ENCODE data around the gene ATP6V0D1.

ATP6V0D1 gene

DNA sequence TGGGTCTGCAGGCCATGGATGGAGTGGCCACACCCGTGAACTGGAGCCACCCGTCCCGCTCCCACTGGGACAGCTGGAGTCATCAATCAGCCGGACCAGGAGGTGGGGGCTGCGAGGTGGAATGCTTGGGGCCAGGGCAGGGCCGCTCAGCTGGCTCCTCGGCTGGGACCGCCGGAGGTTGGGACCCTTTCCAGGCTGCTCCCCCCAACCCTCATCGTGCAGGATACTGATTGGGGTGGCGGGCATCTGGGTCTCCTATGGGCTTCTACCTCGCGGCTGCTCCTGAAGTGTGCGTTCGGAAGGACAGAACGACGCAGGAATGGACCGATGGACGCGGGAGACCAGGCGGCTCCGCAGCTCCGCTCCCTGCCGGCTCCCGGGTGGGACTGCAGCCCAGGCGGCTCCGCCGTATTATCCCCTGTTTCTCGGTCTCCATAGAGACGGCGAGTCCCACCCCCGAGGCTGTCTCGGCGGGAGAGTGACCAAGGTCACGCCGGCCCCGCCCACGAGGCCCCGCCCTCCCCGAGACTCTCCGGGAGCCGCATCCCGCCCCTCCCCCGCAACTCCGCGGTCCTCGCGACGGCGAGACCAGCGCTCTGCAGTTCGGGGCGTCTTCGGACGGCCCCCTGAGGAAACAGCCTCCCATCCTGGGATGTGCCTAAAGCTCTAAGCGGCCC lies 87.7 kb downstream of the ATP6V0D1 start, which contains the start of gene TPPP3:
Gene TPPP3, minus strand, starts transcription at position 388 of the 677 bp plus-strand sequence. CDS start 2,387 bp downstream, outside the sequence.
- peak; percentile 90 for DNase-seq (ENCODE audit: low spot score)

DNA sequence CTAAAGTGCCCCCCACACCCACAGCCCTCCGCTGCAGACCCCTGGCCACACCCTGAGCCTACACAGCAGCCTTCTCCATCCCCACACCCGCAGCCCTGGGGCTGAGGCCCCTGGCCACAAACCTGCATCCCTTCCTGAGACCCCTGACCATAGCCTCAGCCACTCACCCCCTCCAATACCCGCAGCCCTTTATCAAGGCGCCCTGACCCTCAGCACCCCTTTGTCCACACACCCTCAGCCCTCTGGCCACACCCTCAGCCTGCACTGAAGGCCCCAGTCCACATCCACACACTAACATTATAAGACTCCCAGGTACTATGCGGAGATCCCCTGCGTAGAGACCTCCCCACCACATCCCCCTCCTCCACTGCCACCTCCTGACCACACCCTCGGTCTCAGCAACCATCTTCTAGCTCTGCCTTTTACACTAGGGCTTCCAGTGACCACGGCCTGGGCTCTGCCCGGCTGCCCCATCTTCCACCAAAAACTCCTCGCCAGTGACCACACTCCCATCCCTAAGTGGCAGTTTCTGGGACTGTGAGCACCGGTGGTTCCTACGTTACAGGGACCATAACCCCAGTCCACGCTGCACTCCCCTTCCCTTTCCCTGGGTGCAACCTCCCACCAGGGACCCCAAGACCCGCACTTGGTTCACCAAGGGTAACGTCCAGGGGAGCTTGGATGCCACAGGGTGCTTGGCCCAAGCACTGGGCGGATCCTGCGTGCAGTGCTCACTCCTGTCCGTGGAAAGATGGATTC lies 88.5 kb downstream of the ATP6V0D1 start:
- no peak for DNase-seq (ENCODE audit: low spot score)

DNA sequence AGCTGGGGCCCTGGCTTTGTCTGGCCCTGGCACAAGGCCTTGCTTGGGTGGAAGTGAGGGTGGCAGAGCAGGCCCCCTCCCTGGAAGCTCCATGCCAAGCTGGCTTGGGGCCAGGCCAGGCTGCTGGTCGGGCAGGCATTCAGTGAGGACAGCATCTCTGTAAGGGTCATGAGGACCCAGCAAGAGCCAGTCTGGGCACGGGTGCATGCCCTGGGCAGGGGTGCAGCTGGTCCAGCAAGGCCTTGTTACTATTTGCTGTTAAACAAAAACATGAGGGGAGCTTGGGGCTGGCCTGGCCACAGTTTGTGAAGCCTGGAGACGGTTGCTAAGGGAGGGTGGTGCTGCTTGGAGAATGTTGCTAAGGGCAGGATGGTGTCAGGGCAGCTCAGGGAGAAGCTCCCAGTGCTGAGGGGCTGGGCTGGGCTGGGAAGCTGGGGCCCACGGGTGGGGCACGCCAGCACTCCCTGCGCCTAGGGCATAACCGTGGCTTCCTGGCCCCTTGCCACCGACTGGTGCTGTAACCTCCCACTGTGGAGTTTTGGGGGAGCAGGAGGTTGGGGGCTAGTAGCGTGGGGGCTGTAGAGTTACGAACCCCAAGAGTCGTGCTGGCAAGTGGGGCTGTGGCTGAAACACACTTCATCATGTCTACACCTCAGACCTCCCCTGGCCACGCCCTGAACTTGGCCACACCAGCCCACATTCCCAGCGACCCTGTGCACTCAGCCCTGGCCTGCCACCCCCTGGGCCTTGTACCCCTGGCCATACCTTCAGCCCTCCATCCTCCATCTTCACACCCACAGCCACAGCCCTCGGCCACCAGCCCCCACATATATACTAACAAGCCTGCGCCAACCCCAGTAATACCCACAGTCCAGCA lies 89.3 kb downstream of the ATP6V0D1 start:
- no peak for DNase-seq (ENCODE audit: low spot score)

DNA sequence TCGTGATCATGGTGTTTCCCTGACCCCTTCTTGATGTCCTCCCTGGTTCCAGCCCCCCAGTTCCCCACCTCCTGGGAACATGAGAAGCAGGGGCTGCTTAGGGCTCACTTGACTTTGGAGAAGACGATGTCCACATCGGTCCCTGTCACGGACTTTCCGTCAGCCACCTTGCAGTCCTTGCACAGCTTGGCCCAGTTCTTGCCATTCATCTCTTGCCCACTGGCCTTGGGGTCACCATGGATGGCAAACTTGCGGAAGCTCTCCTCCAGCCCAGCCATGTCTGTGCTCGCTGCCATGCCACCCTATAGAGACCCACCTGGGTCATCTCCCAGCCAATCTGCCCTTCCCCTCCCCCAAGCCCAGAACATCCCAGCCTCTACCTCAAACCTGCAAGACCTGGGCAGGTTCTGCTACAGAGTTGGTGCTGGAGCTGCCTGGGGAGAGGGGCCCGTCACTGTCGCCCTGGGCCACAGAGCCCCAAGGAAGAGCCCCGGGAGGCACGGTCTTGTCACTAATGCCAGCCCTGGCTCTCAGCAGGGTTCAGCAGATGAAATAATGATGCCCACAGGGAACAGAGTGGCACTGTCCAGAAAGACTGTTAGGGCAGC lies 90.0 kb downstream of the ATP6V0D1 start:
- DNase-seq (ENCODE audit: low spot score), result no peak

DNA sequence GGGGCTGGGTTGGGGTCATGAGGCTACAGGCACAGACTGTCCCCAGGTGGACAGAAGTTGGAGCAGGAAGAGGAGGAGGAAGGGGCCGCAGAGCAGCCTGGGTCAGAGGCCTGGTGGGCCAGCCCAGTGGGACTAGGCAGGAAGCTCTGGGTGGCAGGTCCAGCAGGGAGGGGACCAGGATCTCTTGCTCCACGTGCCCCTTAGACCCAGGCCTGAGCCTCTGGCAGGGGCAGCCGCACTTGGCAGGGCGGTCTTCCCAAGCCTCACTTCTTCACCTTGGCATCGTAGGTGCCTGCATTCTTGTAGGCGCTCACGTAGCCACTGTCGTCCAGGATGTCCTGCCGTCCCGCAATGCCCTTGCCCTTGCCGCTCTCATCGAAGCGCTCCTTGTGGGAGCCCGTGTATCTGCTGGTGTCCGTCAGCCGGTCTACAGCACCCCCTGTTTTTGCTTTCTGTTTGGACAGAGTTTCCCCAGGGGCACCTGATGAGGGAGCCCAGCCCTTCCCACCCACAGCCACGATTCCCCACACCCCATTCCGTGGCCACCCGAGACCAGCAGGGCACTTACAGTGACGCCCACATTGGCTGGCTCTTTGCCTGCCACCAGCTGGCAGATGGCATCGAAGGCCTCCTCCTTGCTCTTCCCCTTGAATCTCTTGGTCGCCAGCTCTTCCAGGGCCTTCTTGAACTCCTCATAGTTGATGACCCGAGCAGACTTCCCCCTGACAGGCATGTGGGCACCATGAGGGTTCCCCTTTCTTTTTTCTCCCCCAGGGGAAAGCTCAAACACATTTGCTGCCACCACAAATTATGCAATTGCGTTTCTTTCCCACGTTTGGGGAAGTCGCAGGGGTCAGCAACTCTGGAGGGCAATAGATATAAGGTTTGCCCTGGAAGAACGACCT lies 90.8 kb downstream of the ATP6V0D1 start:
- DNase-seq (ENCODE audit: low spot score), result no peak

DNA sequence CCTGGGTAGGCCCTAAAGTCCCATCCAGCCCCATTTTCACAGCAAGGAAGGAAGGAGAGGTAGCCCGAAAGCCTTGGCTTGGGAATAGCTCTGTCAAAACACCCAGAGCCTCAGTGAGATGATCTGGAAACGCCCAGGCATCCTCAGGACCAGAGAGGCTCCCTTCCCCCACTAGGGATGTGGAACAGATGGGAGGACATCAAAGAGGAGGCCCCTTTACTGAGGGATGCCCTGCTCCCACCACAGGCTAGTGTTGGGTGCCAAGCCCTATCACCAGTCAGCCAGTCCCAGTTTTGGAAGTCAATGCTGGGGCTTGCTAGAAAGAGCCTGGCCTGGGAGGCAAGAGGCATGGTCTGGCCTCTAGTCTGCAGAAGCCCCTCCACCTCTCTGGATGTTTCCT lies 92.4 kb downstream of the ATP6V0D1 start:
- DNase-seq (ENCODE audit: low spot score), result no peak

DNA sequence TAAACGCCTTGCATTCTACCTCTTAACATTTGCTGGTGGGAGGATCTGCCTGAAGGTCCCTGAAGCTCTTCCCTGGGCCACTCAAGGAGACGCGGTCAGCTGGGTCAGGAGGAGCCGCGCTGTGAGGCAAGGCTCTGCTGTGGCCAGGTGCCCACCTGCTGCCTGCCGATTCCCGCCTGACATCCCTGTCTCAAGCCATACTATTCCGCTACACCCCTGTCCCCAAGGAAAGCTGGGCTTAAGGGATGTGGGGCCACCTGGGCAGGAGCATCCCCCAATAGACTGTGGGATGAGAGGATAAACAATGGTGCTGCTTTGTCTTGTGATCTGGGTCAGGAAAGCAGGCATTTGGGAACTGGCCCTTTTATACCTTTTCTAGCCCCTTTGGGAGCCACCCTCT lies 92.8 kb downstream of the ATP6V0D1 start:
- DNase-seq (ENCODE audit: low spot score), result no peak

All from iPS-NIHi11 (cell line).